ENCODE measurements around the gene CSH1. TPM values are rescaled to one million over a fixed set of nuclear protein-coding genes. Genes with fewer than 3 reads are reported as not detected.
"Not testable (repeated sequence)": the region's sequence is repeated elsewhere in the genome, so short reads cannot be mapped to it uniquely, and the experiment has no call there.

CSH1 gene
- total RNA-seq, 2 experiments from 2014 or later: not detected

GRCh38 chr17:63889026-63889848 is 7.1 kb downstream of the CSH1 start:
- H3K4me1 ChIP-seq (ENCODE audit: insufficient read depth, low read length); intact Hi-C loops (cut with DNase I, micrococcal nuclease); H3K27me3 Mint-ChIP-seq; H3K27me3 ChIP-seq (ENCODE audit: control insufficient read depth in 1 of 2, insufficient read depth in 2 of 2, low read length in 2 of 2); H3K4me3 ChIP-seq (ENCODE audit: low read length); H3K27ac Mint-ChIP-seq; H3K9me3 Mint-ChIP-seq; H3K4me3 Mint-ChIP-seq; H3K36me3 Mint-ChIP-seq (ENCODE audit: low read depth); H3K27ac ChIP-seq (ENCODE audit: low read depth in 1 of 2, low read length in 2 of 2); POLR2A ChIA-PET; H3K36me3 ChIP-seq (ENCODE audit: insufficient read depth, low read length); H3K4me1 Mint-ChIP-seq (ENCODE audit: low read depth); H3K9me3 ChIP-seq (ENCODE audit: control insufficient read depth in 1 of 2, insufficient read depth in 1 of 2, low read length in 2 of 2): not testable (repeated sequence)
- peak; percentile 61 for TF ChIP-seq CTCF (IDR thresholded peaks at IDR 0.05)
- ATAC-seq (ENCODE audit: poor library complexity) (peak; percentile 76), DNase-seq (peak in 3 of 14 experiments; percentile 31 to 52 (median 36))
- CTCF ChIA-PET: interaction anchor here (0.7 kb wide), 1 partner anchor 23 kb away, joined by 3 read pairs; no protein-coding TSS in a partner anchor

GRCh38 chr17:63885119-63885518 is 11.3 kb downstream of the CSH1 start:
- H3K4me1 Mint-ChIP-seq (ENCODE audit: low read depth); POLR2A ChIA-PET; H3K9me3 ChIP-seq (ENCODE audit: control insufficient read depth in 1 of 2, insufficient read depth in 1 of 2, low read length in 2 of 2); H3K4me3 Mint-ChIP-seq; H3K4me3 ChIP-seq (ENCODE audit: low read length); H3K27me3 Mint-ChIP-seq; ATAC-seq (ENCODE audit: poor library complexity); H3K27ac Mint-ChIP-seq; H3K9me3 Mint-ChIP-seq; DNase-seq; H3K36me3 ChIP-seq (ENCODE audit: insufficient read depth, low read length); H3K4me1 ChIP-seq (ENCODE audit: insufficient read depth, low read length); H3K36me3 Mint-ChIP-seq (ENCODE audit: low read depth); CTCF ChIA-PET; H3K27me3 ChIP-seq (ENCODE audit: control insufficient read depth in 1 of 2, insufficient read depth in 2 of 2, low read length in 2 of 2); intact Hi-C loops (cut with DNase I, micrococcal nuclease); H3K27ac ChIP-seq (ENCODE audit: low read depth in 1 of 2, low read length in 2 of 2): not testable (repeated sequence)

- H3K36me3 ChIP-seq (ENCODE audit: insufficient read depth, low read length); ATAC-seq (ENCODE audit: poor library complexity); H3K4me3 ChIP-seq (ENCODE audit: low read length); DNase-seq; H3K4me1 ChIP-seq (ENCODE audit: insufficient read depth, low read length); POLR2A ChIA-PET; H3K27ac Mint-ChIP-seq; intact Hi-C loops (cut with DNase I, micrococcal nuclease); H3K27me3 ChIP-seq (ENCODE audit: control insufficient read depth in 1 of 2, insufficient read depth in 2 of 2, low read length in 2 of 2); H3K4me3 Mint-ChIP-seq; H3K27me3 Mint-ChIP-seq; H3K9me3 ChIP-seq (ENCODE audit: control insufficient read depth in 1 of 2, insufficient read depth in 1 of 2, low read length in 2 of 2); H3K36me3 Mint-ChIP-seq (ENCODE audit: low read depth); H3K27ac ChIP-seq (ENCODE audit: low read depth in 1 of 2, low read length in 2 of 2); H3K4me1 Mint-ChIP-seq (ENCODE audit: low read depth); H3K9me3 Mint-ChIP-seq: not testable (repeated sequence)
- CTCF ChIA-PET: interaction anchor here (0.7 to 1.1 kb wide), 3 partner anchors 20 to 44 kb away, joined by 3 read pairs; no protein-coding TSS in a partner anchor
These were observed 13.7 kb downstream of the CSH1 start for GRCh38 chr17:63882626-63883126.

GRCh38 chr17:63881935-63882601 is 14.3 kb downstream of the CSH1 start, which contains the start of gene GH2:
Gene GH2 (minus strand): TSS chr17:63881944. CDS start chr17:63881801, 143 bp downstream.
- Histone ChIP-seq H3K9me3 (ENCODE audit: control insufficient read depth in 1 of 2, insufficient read depth in 1 of 2, low read length in 2 of 2) (no peaks in the 10 kb centered on the region), H3K27me3 (ENCODE audit: control insufficient read depth in 1 of 2, insufficient read depth in 2 of 2, low read length in 2 of 2) (no peaks in the 10 kb centered on the region), H3K36me3 (ENCODE audit: insufficient read depth, low read length) (no peaks in the 10 kb centered on the region), H3K4me1 (ENCODE audit: insufficient read depth, low read length) (peaks cover 3% of the 10 kb centered on the region), H3K4me3 (ENCODE audit: low read length) (no peak within 1 kb of the TSS), H3K27ac (ENCODE audit: low read depth in 1 of 2, low read length in 2 of 2) (no peak within 1 kb of the TSS)
- DNase-seq (peak; percentile 33 to 81 (median 58)), ATAC-seq (ENCODE audit: poor library complexity) (peak; percentile 99)
- Mint-ChIP-seq H3K4me1 (ENCODE audit: low read depth) (no peaks in the 10 kb centered on the region), H3K36me3 (ENCODE audit: low read depth) (no peaks in the 10 kb centered on the region), H3K4me3 (no peak within 1 kb of the TSS), H3K27ac (no peak within 1 kb of the TSS), H3K9me3 (no peaks in the 10 kb centered on the region), H3K27me3 (no peaks in the 10 kb centered on the region)
- intact Hi-C loops (cut with DNase I, micrococcal nuclease): no loop called here
- ChIA-PET CTCF (interaction anchor here (1.1 kb wide), 1 partner anchor 43 kb away, joined by 3 read pairs; no protein-coding TSS in a partner anchor), POLR2A (no interaction called here)
- peak; percentile 47 for TF ChIP-seq CTCF (IDR thresholded peaks at IDR 0.05)

GRCh38 chr17:63881337-63881736 is 15.0 kb downstream of the CSH1 start:
- not testable (repeated sequence) for H3K36me3 Mint-ChIP-seq (ENCODE audit: low read depth); H3K4me1 Mint-ChIP-seq (ENCODE audit: low read depth)
- CTCF ChIA-PET: interaction anchor here (1.1 kb wide), 1 partner anchor 44 kb away, joined by 3 read pairs; no protein-coding TSS in a partner anchor

More at GRCh38 chr17:63881337-63881736, 15.0 kb downstream of the CSH1 start:
- POLR2A ChIA-PET; H3K9me3 Mint-ChIP-seq; H3K4me1 ChIP-seq (ENCODE audit: insufficient read depth, low read length); intact Hi-C loops (cut with DNase I, micrococcal nuclease); H3K4me3 ChIP-seq (ENCODE audit: low read length); H3K27me3 ChIP-seq (ENCODE audit: control insufficient read depth in 1 of 2, insufficient read depth in 2 of 2, low read length in 2 of 2); H3K4me3 Mint-ChIP-seq; H3K27me3 Mint-ChIP-seq; H3K27ac ChIP-seq (ENCODE audit: low read depth in 1 of 2, low read length in 2 of 2); ATAC-seq (ENCODE audit: poor library complexity); H3K27ac Mint-ChIP-seq; H3K36me3 ChIP-seq (ENCODE audit: insufficient read depth, low read length); DNase-seq; H3K9me3 ChIP-seq (ENCODE audit: control insufficient read depth in 1 of 2, insufficient read depth in 1 of 2, low read length in 2 of 2): not testable (repeated sequence)

Data from CD4-positive, alpha-beta T cell (primary cell).